WI38 (cell line): ENCODE results near the gene PTPRG.
"Not testable (repeated sequence)": the region's sequence is repeated elsewhere in the genome, so short reads cannot be mapped to it uniquely, and the experiment has no call there.

Source experiments
- H3K4me3 ChIP-seq: 2 replicates; pipeline ENCODE4 v1.5.1; 2011; ENCODE audit warnings: low read depth, mild to moderate bottlenecking, control low read depth, low read length
- CTCF ChIP-seq: IDR thresholded peaks from 2 replicates; pipeline ENCODE4 v1.5.1; 2012; ENCODE audit warnings: low read depth, mild to moderate bottlenecking, control low read depth, low read length

PTPRG gene

GRCh38 chr3:62028236-62028635 is 466.9 kb downstream of the PTPRG start:
- TF ChIP-seq CTCF: no peak
- H3K4me3 ChIP-seq: no peak overlapping the region

DNA sequence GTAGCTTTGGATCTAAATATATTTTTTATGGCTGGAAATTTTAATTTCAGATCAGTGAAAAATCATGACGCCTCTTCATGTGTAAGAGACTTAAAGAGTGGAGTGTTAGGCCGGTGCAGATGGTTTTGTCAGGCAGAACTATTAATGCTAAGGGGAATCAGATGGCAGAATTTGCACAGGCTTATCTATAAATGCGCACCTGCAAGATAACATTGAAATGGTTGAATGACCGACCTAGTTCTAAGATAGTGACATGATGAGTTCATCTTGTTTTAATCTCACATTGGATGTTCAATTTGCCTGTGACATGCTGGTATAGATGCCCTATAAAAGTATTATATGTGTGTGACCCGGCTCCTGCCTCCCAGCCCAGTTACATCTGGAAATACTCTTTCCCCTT is 471.4 kb downstream of the PTPRG start:
- H3K4me3 ChIP-seq: no peak overlapping the region
- no peak for TF ChIP-seq CTCF

GRCh38 chr3:62035402-62036057 is 474.2 kb downstream of the PTPRG start:
- TF ChIP-seq CTCF: no peak
- no peak overlapping the region for H3K4me3 ChIP-seq

- H3K4me3 ChIP-seq: no peak overlapping the region
- no peak for TF ChIP-seq CTCF
Observed at GRCh38 chr3:62036726-62037125, 475.4 kb downstream of the PTPRG start.

DNA sequence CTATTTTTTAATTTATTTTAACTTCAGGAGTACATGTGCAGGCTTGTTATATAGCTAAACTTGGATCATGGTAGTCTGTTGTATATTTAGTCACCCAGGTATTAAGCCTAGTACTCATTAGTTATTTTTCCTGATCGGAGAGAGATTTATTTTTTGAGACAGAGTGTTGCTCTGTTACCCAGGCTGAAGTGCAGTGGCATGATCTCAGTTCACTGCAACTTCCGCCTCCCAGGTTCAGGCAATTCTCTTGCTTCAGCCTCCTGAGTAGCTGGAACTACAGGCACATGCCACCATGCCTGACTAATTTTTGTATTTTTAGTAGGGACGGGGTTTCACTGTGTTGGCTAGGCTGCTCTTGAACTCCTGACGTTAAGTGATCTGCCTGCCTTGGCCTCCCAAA is 477.4 kb downstream of the PTPRG start:
- H3K4me3 ChIP-seq: not testable (repeated sequence)

DNA sequence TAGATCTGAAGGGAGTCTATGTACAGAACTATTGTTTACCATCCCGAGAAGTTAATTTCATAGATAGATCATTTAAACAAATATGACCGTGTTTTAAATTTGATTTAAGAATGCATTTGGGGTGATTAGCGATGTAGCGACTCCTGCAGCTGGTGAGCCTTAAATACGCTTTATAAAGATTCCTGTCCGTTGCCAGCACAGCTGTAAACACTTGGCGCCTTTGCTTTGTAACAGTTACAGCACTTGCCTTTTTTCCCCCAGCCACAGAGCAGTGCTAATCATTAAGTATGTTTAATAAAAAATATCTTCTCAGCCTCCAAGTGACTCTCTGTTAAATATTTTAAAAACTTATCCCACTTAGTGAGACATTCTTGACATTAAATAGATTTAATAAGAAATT is 478.2 kb downstream of the PTPRG start:
- H3K4me3 ChIP-seq: no peak overlapping the region
- no peak for TF ChIP-seq CTCF

DNA sequence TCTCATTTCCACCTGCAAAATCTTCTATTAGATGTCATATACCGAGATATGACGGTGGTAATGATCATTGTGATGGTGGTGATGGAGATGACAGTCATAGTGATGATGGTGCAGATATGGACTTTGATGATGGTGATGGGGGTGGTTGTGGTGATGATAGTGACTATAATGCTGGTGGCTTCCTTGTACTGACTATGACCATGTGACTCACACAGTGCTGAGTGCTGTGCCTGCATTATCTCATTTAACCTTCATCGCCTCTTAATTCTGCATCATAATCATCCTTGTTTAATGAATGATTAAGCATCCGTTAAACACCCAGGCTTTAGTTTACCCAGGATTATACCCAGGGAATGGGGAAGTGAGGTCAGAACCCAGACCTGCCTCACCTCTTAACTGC is 480.3 kb downstream of the PTPRG start:
- no peak for TF ChIP-seq CTCF
- H3K4me3 ChIP-seq: no peak overlapping the region

GRCh38 chr3:62044874-62045411 is 483.6 kb downstream of the PTPRG start:
- H3K4me3 ChIP-seq: no peak overlapping the region
- TF ChIP-seq CTCF: no peak
